Measurements from ENCODE around the gene CDH15. TPM values are rescaled to one million over a fixed set of nuclear protein-coding genes. Genes with fewer than 3 reads are reported as not detected.
A peak's percentile ranks its signal among the peaks of the same experiment; 100 is the strongest.

Gene CDH15
- total and polyA plus RNA-seq, 2 of the 13 experiments (the other 11 are each of a cell fraction or from before 2014, with no cell fraction given): 0.74 to 2.2 TPM

- TF ChIP-seq ZMAT5 (CRISPR knock-in tag; IDR thresholded peaks at IDR 0.05; ENCODE audit: borderline replicate concordance, low read depth): no peak
- no peak for TF ChIP-seq TOE1 (CRISPR knock-in tag; IDR thresholded peaks at IDR 0.05)
- TF ChIP-seq TP53 (CRISPR knock-in tag; conservative IDR thresholded peaks at IDR 0.05): no peak
- TF ChIP-seq ZMYM3 (CRISPR knock-in tag; IDR thresholded peaks at IDR 0.05): peak; percentile 10; the same call in 1 of the 2 replicates
- peak; percentile 76 for TF ChIP-seq KDM5B (CRISPR knock-in tag; IDR thresholded peaks at IDR 0.05; ENCODE audit: borderline replicate concordance)
- 0 out of 2 replicates have a peak, but pooled peaks have one; percentile 64 for TF ChIP-seq DZIP1 (CRISPR knock-in tag; IDR thresholded peaks at IDR 0.05)
- no peak; the same call in 1 of the 2 replicates for TF ChIP-seq ARNTL (CRISPR knock-in tag; IDR thresholded peaks at IDR 0.05)
- no peak for TF ChIP-seq PBX3 (CRISPR knock-in tag; IDR thresholded peaks at IDR 0.05; ENCODE audit: borderline replicate concordance)
- no peak for TF ChIP-seq ISX (CRISPR knock-in tag; conservative IDR thresholded peaks at IDR 0.05)
- TF ChIP-seq THYN1 (CRISPR knock-in tag; IDR thresholded peaks at IDR 0.05; ENCODE audit: borderline replicate concordance, low read depth): no peak
- TF ChIP-seq ZKSCAN5 (CRISPR knock-in tag; IDR thresholded peaks at IDR 0.05): no peak
- TF ChIP-seq ZNF607 (CRISPR knock-in tag; IDR thresholded peaks at IDR 0.05; ENCODE audit: borderline replicate concordance): no peak; the same call in 1 of the 2 replicates
- TF ChIP-seq MED1 (CRISPR knock-in tag; IDR thresholded peaks at IDR 0.05): peak; percentile 29; the same call in 1 of the 2 replicates
- no peak for TF ChIP-seq TARDBP (CRISPR knock-in tag; IDR thresholded peaks at IDR 0.05)
- no peak for TF ChIP-seq ZBTB14 (CRISPR knock-in tag; IDR thresholded peaks at IDR 0.05)
- TF ChIP-seq TBX2 (CRISPR knock-in tag; IDR thresholded peaks at IDR 0.05; ENCODE audit: borderline replicate concordance): peak; percentile 39; the same call in 1 of the 2 replicates
- peak; percentile 56; the same call in 1 of the 2 replicates for TF ChIP-seq ZNF230 (CRISPR knock-in tag; IDR thresholded peaks at IDR 0.05)
- TF ChIP-seq MLX (CRISPR knock-in tag; IDR thresholded peaks at IDR 0.05): 0 out of 2 replicates have a peak, but pooled peaks have one; percentile 18
- no peak for TF ChIP-seq SMC3 (IDR thresholded peaks at IDR 0.05; ENCODE audit: low read length)
- peak; percentile 2; the same call in 1 of the 2 replicates for TF ChIP-seq KMT2A (CRISPR knock-in tag; IDR thresholded peaks at IDR 0.05)
- TF ChIP-seq ZNF746 (CRISPR knock-in tag; IDR thresholded peaks at IDR 0.05): peak; percentile 75; the same call in 1 of the 2 replicates
Observed at GRCh38 chr16:89200124-89200849, 28.7 kb downstream of the CDH15 start, which contains the start of gene SLC22A31 (continued).
